Stimulated activated CD8-positive, alpha-beta memory T cell treated with anti-CD3 and anti-CD28 coated beads, Interleukin-7, amount 100 ng/mL, for 4 hours (primary cell): Measurements from ENCODE around the gene UTY.
"Not testable (repeated sequence)": the region's sequence is repeated elsewhere in the genome, so short reads cannot be mapped to it uniquely, and the experiment has no call there.

Experiments used
- DNase-seq, 2 donors: peaks; one replicate each; pipeline ENCODE4 v3.0.0-alpha.2; 2020; ENCODE audit warnings: low read depth in 2 of 2

The UTY gene

GRCh38 chrY:13299411-13299810 is 180.4 kb downstream of the UTY start:
- DNase-seq, result no peak

GRCh38 chrY:13296176-13296890 is 183.5 kb downstream of the UTY start:
- no peak for DNase-seq

GRCh38 chrY:13295026-13295425 is 184.8 kb downstream of the UTY start:
- DNase-seq, result no peak

GRCh38 chrY:13291199-13291598 is 188.6 kb downstream of the UTY start:
- no peak for DNase-seq

GRCh38 chrY:13282151-13283054 is 197.4 kb downstream of the UTY start:
- not testable (repeated sequence) for DNase-seq

- no peak for DNase-seq
Observed at GRCh38 chrY:13279561-13279960, 200.3 kb downstream of the UTY start.

- DNase-seq, result no peak
Observed at GRCh38 chrY:13271706-13272105, 208.1 kb downstream of the UTY start.

- DNase-seq, result not testable (repeated sequence)
Observed at GRCh38 chrY:13253941-13254440, 225.8 kb downstream of the UTY start.

GRCh38 chrY:13250421-13250820 is 229.4 kb downstream of the UTY start:
- no peak for DNase-seq

- no peak for DNase-seq
Observed at GRCh38 chrY:13243716-13244115, 236.1 kb downstream of the UTY start.

GRCh38 chrY:13233901-13234300 is 245.9 kb downstream of the UTY start:
- DNase-seq, result no peak

GRCh38 chrY:13233118-13233517 is 246.7 kb downstream of the UTY start:
- no peak for DNase-seq

- no peak for DNase-seq
Observed at GRCh38 chrY:13227354-13227953, 252.4 kb downstream of the UTY start.

GRCh38 chrY:13210961-13211646 is 268.7 kb downstream of the UTY start:
- no peak for DNase-seq

GRCh38 chrY:13205214-13205613 is 274.6 kb downstream of the UTY start:
- no peak for DNase-seq
